Omental fat pad (tissue), 4 donors: ENCODE data around the gene BGN. TPM values are rescaled to one million over a fixed set of nuclear protein-coding genes. Genes with fewer than 3 reads are reported as not detected.

Source experiments
- ATAC-seq: fragments of 150-250 bp; one replicate; pipeline ENCODE4 v1.9.1; 2016; ENCODE audit warnings: mild to moderate bottlenecking, moderate library complexity; ENCODE audit not compliant: low FRiP score
- DNase-seq: peaks from one replicate; pipeline ENCODE4 v3.0.0-alpha.2; 2019; ENCODE audit warnings: low spot score
- total RNA-seq, 4 donors: library from RNA; depleted of rRNA; stranded (reverse); fragments of >200 nt; gene quantifications; one replicate each; pipeline ENCODE4 v1.1.0, GENCODE V29; 2016
- TF ChIP-seq, protein P1 (sequence below), 3 donors: fragments of 450-650 bp; IDR thresholded peaks; one replicate each; pipeline ENCODE4 v1.5.1; 2016 to 2017; ENCODE audit warnings: antibody characterized with exemption in 3 of 3, mild to moderate bottlenecking in 3 of 3, moderate library complexity in 2 of 3

The BGN gene
- total RNA-seq, 4 donors from 2014 or later, result 14.9 to 40.2 (median 18.6) TPM

DNA sequence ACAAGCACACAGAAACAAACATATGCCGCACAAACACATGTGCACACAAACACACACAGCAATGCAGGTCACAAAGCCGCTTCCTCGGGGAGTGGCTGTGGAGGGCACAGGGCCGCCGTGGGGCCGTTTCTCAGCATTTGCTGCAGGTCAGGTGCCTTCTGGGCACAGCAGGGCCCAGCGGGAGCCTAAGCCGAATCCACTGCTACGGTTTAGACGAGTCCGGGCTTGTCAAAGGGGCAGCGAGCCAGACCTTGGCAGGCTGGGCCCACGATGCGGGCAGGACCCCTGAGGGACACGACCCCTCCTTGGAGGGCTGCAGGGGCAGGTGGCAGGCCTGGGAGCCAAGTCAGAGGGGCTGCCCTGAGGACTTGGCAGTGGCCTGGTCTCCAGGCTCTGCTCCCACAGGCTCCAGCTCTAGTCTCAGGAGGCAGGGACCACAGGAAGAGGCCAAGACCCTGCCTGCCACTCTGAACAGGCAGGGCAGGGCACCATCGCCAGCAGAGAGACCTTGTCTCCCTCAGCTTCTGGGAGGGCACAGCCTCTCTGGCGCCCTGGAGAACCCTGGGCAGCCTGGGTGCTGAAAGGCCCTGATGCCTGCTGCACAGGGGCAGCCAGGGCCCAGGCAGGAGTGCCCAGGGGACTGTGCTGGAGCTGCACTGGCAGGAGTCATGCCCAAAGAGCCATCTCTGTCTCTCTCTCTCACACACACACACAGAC lies 17.2 kb downstream of the BGN start:
- TF ChIP-seq, protein P1, sequence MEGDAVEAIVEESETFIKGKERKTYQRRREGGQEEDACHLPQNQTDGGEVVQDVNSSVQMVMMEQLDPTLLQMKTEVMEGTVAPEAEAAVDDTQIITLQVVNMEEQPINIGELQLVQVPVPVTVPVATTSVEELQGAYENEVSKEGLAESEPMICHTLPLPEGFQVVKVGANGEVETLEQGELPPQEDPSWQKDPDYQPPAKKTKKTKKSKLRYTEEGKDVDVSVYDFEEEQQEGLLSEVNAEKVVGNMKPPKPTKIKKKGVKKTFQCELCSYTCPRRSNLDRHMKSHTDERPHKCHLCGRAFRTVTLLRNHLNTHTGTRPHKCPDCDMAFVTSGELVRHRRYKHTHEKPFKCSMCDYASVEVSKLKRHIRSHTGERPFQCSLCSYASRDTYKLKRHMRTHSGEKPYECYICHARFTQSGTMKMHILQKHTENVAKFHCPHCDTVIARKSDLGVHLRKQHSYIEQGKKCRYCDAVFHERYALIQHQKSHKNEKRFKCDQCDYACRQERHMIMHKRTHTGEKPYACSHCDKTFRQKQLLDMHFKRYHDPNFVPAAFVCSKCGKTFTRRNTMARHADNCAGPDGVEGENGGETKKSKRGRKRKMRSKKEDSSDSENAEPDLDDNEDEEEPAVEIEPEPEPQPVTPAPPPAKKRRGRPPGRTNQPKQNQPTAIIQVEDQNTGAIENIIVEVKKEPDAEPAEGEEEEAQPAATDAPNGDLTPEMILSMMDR (IDR thresholded peaks at IDR 0.05), result no peak
- no peak for ATAC-seq
- no peak for DNase-seq

DNA sequence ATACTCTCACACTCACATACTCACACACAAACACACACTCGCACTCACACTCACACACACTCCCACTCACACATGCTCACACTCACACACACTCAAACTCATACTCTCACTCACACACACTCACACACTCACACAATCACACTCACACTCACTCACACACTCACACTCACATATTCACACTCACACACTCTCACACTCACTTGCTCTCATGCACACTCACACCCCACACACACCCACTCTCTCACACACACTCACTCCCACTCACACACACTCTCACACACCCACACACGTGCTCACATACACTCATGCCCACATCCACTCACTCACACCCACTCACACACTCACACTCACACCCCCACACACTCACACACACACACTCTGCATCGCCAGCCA lies 17.7 kb downstream of the BGN start:
- TF ChIP-seq, protein P1 (IDR thresholded peaks at IDR 0.05), result no peak
- DNase-seq (no peak), ATAC-seq (no peak)

GRCh38 chrX:153513265-153513664 lies 18.5 kb downstream of the BGN start:
- DNase-seq, result no peak
- TF ChIP-seq, protein P1 (IDR thresholded peaks at IDR 0.05), result no peak
- ATAC-seq, result no peak

DNA sequence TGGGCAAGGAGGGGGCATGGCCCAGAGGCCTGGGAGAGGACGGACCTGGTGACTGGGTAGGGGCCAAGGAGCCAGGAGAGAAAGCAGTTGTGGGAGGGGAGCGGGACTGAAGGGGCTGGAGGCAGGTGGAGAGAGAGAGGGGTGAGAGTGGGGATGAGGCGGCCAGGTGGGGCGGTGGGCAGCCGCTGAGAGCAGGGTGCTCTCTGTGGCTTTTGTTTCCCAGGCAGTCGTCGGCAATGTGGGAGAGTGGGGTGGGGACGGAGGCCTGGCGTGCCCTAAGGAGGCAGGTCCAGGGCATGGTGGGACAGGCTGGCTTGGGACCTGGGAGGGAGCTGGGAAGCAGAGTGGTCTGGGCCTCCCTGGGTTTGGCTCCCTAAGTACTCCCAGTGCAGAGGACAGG lies 19.5 kb downstream of the BGN start:
- DNase-seq (no peak), ATAC-seq (no peak)
- TF ChIP-seq, protein P1 (IDR thresholded peaks at IDR 0.05), result no peak

DNA sequence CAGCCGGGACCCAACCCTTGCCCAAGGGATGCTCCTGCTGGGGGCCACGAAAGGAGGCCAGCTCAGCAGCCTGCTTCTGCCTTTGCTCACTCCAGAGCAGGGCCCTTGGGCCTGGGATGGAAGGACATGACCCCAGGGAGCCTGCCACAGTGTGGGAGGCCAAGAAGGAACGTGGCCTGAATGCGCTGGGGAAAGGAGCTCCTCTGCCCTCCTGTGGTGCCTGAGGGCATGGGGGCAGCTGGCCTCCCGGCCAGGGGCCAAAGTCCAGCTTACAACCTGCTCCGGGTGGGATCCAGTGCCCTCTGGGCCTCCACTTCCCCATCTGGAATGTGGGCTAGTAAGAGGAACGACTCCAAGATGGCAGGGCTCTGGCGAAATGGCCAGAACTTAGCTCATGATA lies 20.7 kb downstream of the BGN start:
- TF ChIP-seq, protein P1 (IDR thresholded peaks at IDR 0.05), result no peak
- DNase-seq, result no peak
- ATAC-seq, result no peak

DNA sequence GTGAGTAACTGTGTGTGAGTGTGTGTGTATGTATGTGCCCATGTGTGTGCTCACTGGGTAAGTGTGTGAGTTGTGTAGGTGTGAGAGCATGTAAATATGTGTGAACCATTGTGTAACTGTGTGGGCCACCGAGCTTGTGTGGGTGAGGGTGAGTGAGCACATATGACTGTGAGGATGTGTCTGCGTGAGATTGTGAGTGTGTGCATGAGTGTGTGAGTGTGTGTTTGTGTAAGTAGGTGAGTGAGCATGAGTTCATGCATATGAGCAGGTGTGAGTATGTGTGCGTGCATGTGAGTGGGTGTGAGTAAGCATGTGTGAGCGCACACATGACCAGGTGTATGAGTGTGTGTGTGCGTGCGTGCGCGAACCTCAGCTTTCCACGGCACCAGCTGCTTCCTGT lies 21.3 kb downstream of the BGN start:
- TF ChIP-seq, protein P1 (IDR thresholded peaks at IDR 0.05), result no peak
- no peak for DNase-seq
- no peak for ATAC-seq

- DNase-seq (no peak), ATAC-seq (no peak)
- TF ChIP-seq, protein P1 (IDR thresholded peaks at IDR 0.05), result no peak
These were observed 22.6 kb downstream of the BGN start, which contains the start of gene ATP2B3 for GRCh38 chrX:153517423-153517822. ATP2B3 (plus strand) TSS chrX:153517642; CDS start chrX:153536248, 18,606 bp downstream.
